ENCODE measurements around the gene ZNF554.

- TF ChIP-seq CTCF (conservative IDR thresholded peaks at IDR 0.05) (no peak), ZFX (IDR thresholded peaks at IDR 0.05) (no peak)
These were observed 3.0 kb upstream of the ZNF554 start for GRCh38 chr19:2816641-2817040.

Measured in C4-2B (cell line).